H1 (cell line): ENCODE results near the gene SMG9. TPM values are rescaled to one million over a fixed set of nuclear protein-coding genes. Genes with fewer than 3 reads are reported as not detected.

ENCODE experiments used
- BCL11A ChIP-seq, 2 experiments: IDR thresholded peaks; one replicate each; pipeline ENCODE4 v1.6.1; 2011; ENCODE audit warnings: low read depth in 2 of 2, low read length in 2 of 2, mild to moderate bottlenecking in 2 of 2
- CHD1 ChIP-seq: IDR thresholded peaks from 2 replicates; pipeline ENCODE4 v1.6.1; 2012; ENCODE audit warnings: low read depth, low read length, improper control_type of control experiment
- CHD2 ChIP-seq: IDR thresholded peaks from 2 replicates; pipeline ENCODE4 v1.6.1; 2012; ENCODE audit warnings: low read length, improper control_type of control experiment
- CHD7 ChIP-seq: fragments of 300-600 bp; sonication (generic); IDR thresholded peaks from 2 replicates; pipeline ENCODE4 v1.7.1; 2012; ENCODE audit warnings: low read length, moderate library complexity, mild to moderate bottlenecking, inconsistent platforms; ENCODE audit not compliant: insufficient replicate concordance
- HDAC6 ChIP-seq: IDR thresholded peaks from one replicate; pipeline ENCODE4 v1.7.1; 2012; ENCODE audit warnings: low read depth, mild to moderate bottlenecking, inconsistent platforms, low read length, moderate library complexity
- KDM1A ChIP-seq: fragments of 200-600, 300-600 bp; sonication (generic); IDR thresholded peaks from 2 replicates; pipeline ENCODE4 v1.7.1; 2016; ENCODE audit warnings: mild to moderate bottlenecking, low read length, borderline replicate concordance
- POLR2AphosphoS5 ChIP-seq: IDR thresholded peaks from 2 replicates; pipeline ENCODE4 v1.6.1; 2011; ENCODE audit warnings: low read depth, low read length
- RBBP5 ChIP-seq: IDR thresholded peaks from 2 replicates; pipeline ENCODE4 v1.7.1; 2012; ENCODE audit warnings: low read depth, mild to moderate bottlenecking, inconsistent platforms, low read length, moderate library complexity, borderline replicate concordance
- ZNF274 ChIP-seq: IDR thresholded peaks from 2 replicates; pipeline ENCODE4 v1.7.0; 2012; ENCODE audit warnings: low read length, borderline replicate concordance; ENCODE audit errors: extremely low read depth
- polyA plus RNA-seq, 7 experiments: library from polyadenylated mRNA; depleted of rRNA in 3 of 7; stranded (reverse) in 5 of 7; unstranded in 2 of 7; fragments of >200 nt in 5 of 7; fragments of 200-250 nt in 2 of 7; gene quantifications; 1 replicate in 5 of 7; 2 replicates in 1 of 7; 4 replicates in 1 of 7; pipeline versions ENCODE4 v1.2.1 to v1.2.3, GENCODE V29; 2011 to 2013; ENCODE audit warnings: missing spikeins in 2 of 7, mixed read lengths in 2 of 7
- total RNA-seq: library from RNA; stranded (reverse); fragmentation: NEBNext Ultra II Directional; extraction: Animal tissue kit (Norgen Biotek cat#: 25700); gene quantifications from 2 replicates; pipeline ENCODE4 v1.2.1, GENCODE V29; 2021
- TF ChIP-seq, protein P1 (sequence below), 3 experiments: IDR thresholded peaks; 1 replicate in 2 of 3; 2 replicates in 1 of 3; pipeline versions ENCODE4 v1.5.1 to v1.6.1; 2011; ENCODE audit warnings: low read length in 3 of 3, mild to moderate bottlenecking in 3 of 3, inconsistent platforms in 2 of 3, low read depth in 1 of 3, moderate library complexity in 1 of 3; ENCODE audit not compliant: insufficient read depth in 1 of 3; ENCODE audit errors: control extremely low read depth in 1 of 3

The SMG9 gene
- total and polyA plus RNA-seq, 2 of the 8 experiments (the other 6 are each of a cell fraction or from before 2014, with no cell fraction given): 20.4 to 28.7 TPM

DNA sequence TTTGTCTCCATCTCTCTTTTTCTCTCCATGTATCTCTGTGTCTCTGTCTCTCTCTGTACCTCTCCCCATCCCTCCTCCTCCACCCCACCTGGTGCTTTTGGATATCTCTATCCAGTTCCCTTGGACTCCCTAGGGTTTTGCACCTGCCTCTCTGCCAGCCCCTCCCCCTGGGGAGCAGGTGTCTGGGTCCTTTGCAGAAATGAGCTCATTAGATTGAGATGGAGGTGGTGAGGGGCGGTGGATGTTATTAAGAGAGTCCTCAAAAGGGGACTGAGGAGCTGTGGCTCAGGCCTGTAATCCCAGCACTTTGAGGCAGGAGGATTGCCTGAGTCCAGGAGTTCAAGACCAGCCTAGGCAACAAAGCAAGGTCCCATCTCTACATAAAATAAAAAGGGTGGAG is 23.9 kb upstream of the SMG9 start (continued):
- TF ChIP-seq, protein P1, sequence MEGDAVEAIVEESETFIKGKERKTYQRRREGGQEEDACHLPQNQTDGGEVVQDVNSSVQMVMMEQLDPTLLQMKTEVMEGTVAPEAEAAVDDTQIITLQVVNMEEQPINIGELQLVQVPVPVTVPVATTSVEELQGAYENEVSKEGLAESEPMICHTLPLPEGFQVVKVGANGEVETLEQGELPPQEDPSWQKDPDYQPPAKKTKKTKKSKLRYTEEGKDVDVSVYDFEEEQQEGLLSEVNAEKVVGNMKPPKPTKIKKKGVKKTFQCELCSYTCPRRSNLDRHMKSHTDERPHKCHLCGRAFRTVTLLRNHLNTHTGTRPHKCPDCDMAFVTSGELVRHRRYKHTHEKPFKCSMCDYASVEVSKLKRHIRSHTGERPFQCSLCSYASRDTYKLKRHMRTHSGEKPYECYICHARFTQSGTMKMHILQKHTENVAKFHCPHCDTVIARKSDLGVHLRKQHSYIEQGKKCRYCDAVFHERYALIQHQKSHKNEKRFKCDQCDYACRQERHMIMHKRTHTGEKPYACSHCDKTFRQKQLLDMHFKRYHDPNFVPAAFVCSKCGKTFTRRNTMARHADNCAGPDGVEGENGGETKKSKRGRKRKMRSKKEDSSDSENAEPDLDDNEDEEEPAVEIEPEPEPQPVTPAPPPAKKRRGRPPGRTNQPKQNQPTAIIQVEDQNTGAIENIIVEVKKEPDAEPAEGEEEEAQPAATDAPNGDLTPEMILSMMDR (IDR thresholded peaks at IDR 0.05; ENCODE audit: control extremely low read depth in 1 of 3, insufficient read depth in 1 of 3, low read depth in 1 of 3, low read length in 3 of 3): no peak
- TF ChIP-seq RBBP5 (no peak), CHD7 (no peak), ZNF274 (no peak), BCL11A (IDR thresholded peaks at IDR 0.05; ENCODE audit: low read depth in 2 of 2, low read length in 2 of 2) (no peak), HDAC6 (no peak), CHD1 (no peak), CHD2 (no peak), KDM1A (no peak), POLR2AphosphoS5 (no peak)
